A549 (cell line): Measurements from ENCODE around the gene SLC2A4RG. TPM values are rescaled to one million over a fixed set of nuclear protein-coding genes. Genes with fewer than 3 reads are reported as not detected.
A peak's percentile ranks its signal among the peaks of the same experiment; 100 is the strongest.

Experiments
- ATAC-seq, 2 experiments: fragments of 200-7000 bp in 1 of 2; fragments of >200 bp in 1 of 2; cut with Nextera tagmentation in 1 of 2; cut with Tn5 transposase in 1 of 2; 3 replicates each; pipeline versions ENCODE4 v1.8.0 to v1.9.1; 2018 to 2020; ENCODE audit warnings: mild to moderate bottlenecking in 1 of 2, moderate library complexity in 1 of 2
- CTCF ChIA-PET: fragments of 300-600 bp; sonication (Branson Sonifier 250); formaldehyde crosslinking; extraction: SDS; loops from one replicate; lab custom pipeline; 2021; ENCODE audit warnings: antibody characterized with exemption, inconsistent platforms; lab: Yijun Ruan, JAX
- POLR2A ChIA-PET: fragments of 350-600 bp; formaldehyde crosslinking; extraction: SDS; loops from one replicate; lab custom pipeline; 2021; ENCODE audit warnings: antibody characterized with exemption, inconsistent platforms; lab: Yijun Ruan, JAX
- DNase-seq, 2 experiments: peaks; one replicate each; pipeline versions ENCODE4 v3.0.0 to v3.0.0-alpha.2; 2011 to 2016; ENCODE audit warnings: low read depth in 1 of 2, low spot score in 1 of 2
- FAIRE-seq: peaks from 2 replicates; lab custom pipeline; 2011; peaks lifted over from hg19 to GRCh38; lab: Jason Lieb, UNC
- H3K27ac ChIP-seq, 2 experiments: fragments of >200 bp; sonication (Bioruptor Twin); formaldehyde crosslinking; 3 replicates each; pipeline ENCODE4 v1.5.1; 2016 to 2017
- H3K4me1 ChIP-seq: fragments of >200 bp; sonication (Bioruptor Twin); formaldehyde crosslinking; 3 replicates; pipeline ENCODE4 v1.6.1; 2016
- H3K4me2 ChIP-seq: fragments of >200 bp; sonication (Bioruptor Twin); formaldehyde crosslinking; 3 replicates; pipeline ENCODE4 v1.6.1; 2016
- H3K4me3 ChIP-seq: fragments of >200 bp; sonication (Bioruptor Twin); formaldehyde crosslinking; 3 replicates; pipeline ENCODE4 v1.5.1; 2016
- H3K9me3 ChIP-seq: fragments of >200 bp; sonication (Bioruptor Twin); formaldehyde crosslinking; 3 replicates; pipeline ENCODE4 v1.6.1; 2016
- CHD2 ChIP-seq: fragments of 150-350 bp; IDR thresholded peaks from 2 replicates; pipeline ENCODE4 v1.6.1; 2014; ENCODE audit warnings: low read length; ENCODE audit not compliant: partially characterized antibody
- EHF ChIP-seq: fragments of 250-450 bp; sonication (Bioruptor Pico); IDR thresholded peaks from 2 replicates; pipeline ENCODE4 v1.5.0; 2020; ENCODE audit warnings: mild to moderate bottlenecking
- EHMT2 ChIP-seq: fragments of 200-600 bp; sonication (generic); IDR thresholded peaks from 2 replicates; pipeline ENCODE4 v1.6.1; 2016; ENCODE audit warnings: antibody characterized with exemption, low read depth, mild to moderate bottlenecking, moderate library complexity
- HOXB13 ChIP-seq: fragments of 250-450 bp; sonication (Bioruptor Pico); IDR thresholded peaks from 2 replicates; pipeline ENCODE4 v1.5.0; 2020; ENCODE audit warnings: low read depth, mild to moderate bottlenecking, moderate library complexity
- JUN ChIP-seq, 2 experiments: fragments of >200 bp; sonication (Bioruptor Twin); formaldehyde crosslinking; IDR thresholded peaks; 2 replicates in 1 of 2; 3 replicates in 1 of 2; pipeline ENCODE4 v1.6.1; 2016 to 2017
- JUNB ChIP-seq: fragments of >200 bp; sonication (Bioruptor Twin); formaldehyde crosslinking; IDR thresholded peaks from 2 replicates; pipeline ENCODE4 v1.6.1; 2016
- PHF8 ChIP-seq: fragments of 200-600 bp; sonication (generic); IDR thresholded peaks from 2 replicates; pipeline ENCODE4 v1.6.1; 2016; ENCODE audit warnings: low read depth, mild to moderate bottlenecking, antibody characterized with exemption, moderate library complexity, borderline replicate concordance
- POLR2AphosphoS2 ChIP-seq: conservative IDR thresholded peaks from 2 replicates; pipeline ENCODE4 v1.6.1; 2012; ENCODE audit warnings: low read length, improper control_type of control experiment, inconsistent platforms
- RAD21 ChIP-seq, 2 experiments: fragments of >200 bp in 1 of 2; sonication (Bioruptor Twin) in 1 of 2; formaldehyde crosslinking in 1 of 2; IDR thresholded peaks in 1 of 2; conservative IDR thresholded peaks in 1 of 2; 2 replicates in 1 of 2; 3 replicates in 1 of 2; pipeline ENCODE4 v1.6.1; 2012 to 2018; ENCODE audit warnings: inconsistent platforms in 1 of 2
- SMC3 ChIP-seq: fragments of >200 bp; sonication (Bioruptor Twin); formaldehyde crosslinking; IDR thresholded peaks from 3 replicates; pipeline ENCODE4 v1.6.1; 2018; ENCODE audit warnings: inconsistent platforms
- TP53 ChIP-seq: fragments of 250-450 bp; sonication (Bioruptor Pico); IDR thresholded peaks from 2 replicates; pipeline ENCODE4 v1.5.0; 2021; ENCODE audit warnings: mild to moderate bottlenecking, moderate library complexity
- ZSCAN20 ChIP-seq: fragments of 250-450 bp; sonication (Bioruptor Pico); IDR thresholded peaks from 2 replicates; pipeline ENCODE4 v1.8.0; 2022; ENCODE audit warnings: mild to moderate bottlenecking, moderate library complexity
- WGBS: methylation state at CpG from one replicate; pipeline ENCODE4 v1.1.6; 2017; ENCODE audit errors: missing lambda C conversion rate; 5-methylcytosine and 5-hydroxymethylcytosine counted together
- polyA plus RNA-seq, 4 experiments: library from polyadenylated mRNA; depleted of rRNA in 3 of 4; stranded (reverse); fragments of >200 nt; fragmentation: RNase III in 1 of 4; extraction: RNeasy Plus Mini Kit Qiagen cat#74134 plus additional on column Dnase treatment in 1 of 4; gene quantifications; 2 replicates in 3 of 4; 3 replicates in 1 of 4; pipeline ENCODE4 v1.2.3, GENCODE V29; 2011 to 2017
- TF ChIP-seq, protein P1 (sequence below): fragments of 450-650 bp; IDR thresholded peaks from 2 replicates; pipeline ENCODE4 v1.6.1; 2014; ENCODE audit warnings: antibody characterized with exemption
- TF ChIP-seq, protein P2 (sequence below): IDR thresholded peaks from 2 replicates; pipeline ENCODE4 v1.6.1; 2012
- TF ChIP-seq, protein P3 (sequence below): fragments of >200 bp; sonication (Bioruptor Twin); formaldehyde crosslinking; IDR thresholded peaks from 3 replicates; pipeline ENCODE4 v1.6.1; 2016
- TF ChIP-seq, protein P4 (sequence below): IDR thresholded peaks from 2 replicates; pipeline ENCODE4 v1.6.1; 2012

Gene SLC2A4RG
- polyA plus RNA-seq, 2 of the 4 experiments (the other 2 are of a cell fraction): 28.1 to 64.6 TPM

DNA sequence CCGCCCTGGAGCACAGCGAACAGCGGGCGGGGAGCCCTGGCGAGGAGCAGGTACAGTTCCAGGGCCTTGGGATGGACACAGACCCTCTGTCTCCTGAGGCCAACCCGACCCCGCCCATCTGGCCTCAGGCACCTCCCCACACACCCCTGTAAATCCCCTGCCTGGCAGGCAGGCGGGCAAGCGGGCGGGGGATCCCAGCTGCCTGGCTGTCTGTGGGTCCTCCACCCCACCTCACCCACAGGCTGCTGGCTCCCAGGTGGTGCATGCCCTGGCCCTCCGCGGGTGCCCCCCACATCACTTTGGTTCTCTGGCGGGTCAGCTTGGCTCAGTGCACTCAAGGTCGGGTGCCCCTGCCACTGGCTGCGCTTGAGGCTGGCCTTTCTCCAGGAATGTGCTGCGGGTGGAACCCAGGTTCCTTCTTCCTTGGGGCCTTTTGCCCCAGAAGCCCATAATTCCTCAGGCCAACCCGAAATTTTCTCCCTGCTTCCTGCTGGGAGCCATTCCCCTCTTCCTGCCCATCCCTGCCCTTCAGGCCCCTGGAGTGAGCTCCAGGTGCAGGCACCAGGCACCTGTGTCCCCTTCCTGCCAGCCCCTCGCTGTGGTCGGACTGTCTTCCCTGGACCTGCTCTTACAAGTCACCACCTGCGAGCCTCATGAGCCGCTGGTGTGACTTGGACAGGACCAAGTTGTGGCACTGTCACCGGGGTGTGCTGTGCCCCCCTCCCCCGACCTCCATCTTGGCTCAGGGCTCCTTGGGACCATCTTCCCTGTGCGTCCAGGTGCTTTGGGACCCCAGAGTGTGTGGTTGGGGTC is 48.5 kb upstream of the SLC2A4RG start:
- Histone ChIP-seq H3K4me2 (no peak overlapping the region), H3K4me3 (no peak overlapping the region), H3K9me3 (no peaks in the 10 kb centered on the region), H3K4me1 (peaks cover 34% of the 10 kb centered on the region), H3K27ac (peak overlapping the region; percentile 10 to 63; a peak in 3 of 6 replicates)
- POLR2A ChIA-PET: interaction anchor here (1.2 kb wide), 1 partner anchor 17 kb away, joined by 4 read pairs; the partner anchor contains the start of genes ARFRP1 and ZGPAT
- WGBS: 71% methylated on average over 15 of the region's 24 CpGs
- FAIRE-seq (no peak), ATAC-seq (peak; percentile 1 to 3; a peak in 2 of 6 replicates), DNase-seq (no peak)
- CTCF ChIA-PET: interaction anchor here (1.1 to 2.8 kb wide), 5 partner anchors 12 to 173 kb away, joined by 4 to 7 read pairs (median 7); partner anchors contain the start of gene TPD52L2
- TF ChIP-seq, protein P1, sequence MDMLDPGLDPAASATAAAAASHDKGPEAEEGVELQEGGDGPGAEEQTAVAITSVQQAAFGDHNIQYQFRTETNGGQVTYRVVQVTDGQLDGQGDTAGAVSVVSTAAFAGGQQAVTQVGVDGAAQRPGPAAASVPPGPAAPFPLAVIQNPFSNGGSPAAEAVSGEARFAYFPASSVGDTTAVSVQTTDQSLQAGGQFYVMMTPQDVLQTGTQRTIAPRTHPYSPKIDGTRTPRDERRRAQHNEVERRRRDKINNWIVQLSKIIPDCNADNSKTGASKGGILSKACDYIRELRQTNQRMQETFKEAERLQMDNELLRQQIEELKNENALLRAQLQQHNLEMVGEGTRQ: no peak
- TF ChIP-seq, protein P2, sequence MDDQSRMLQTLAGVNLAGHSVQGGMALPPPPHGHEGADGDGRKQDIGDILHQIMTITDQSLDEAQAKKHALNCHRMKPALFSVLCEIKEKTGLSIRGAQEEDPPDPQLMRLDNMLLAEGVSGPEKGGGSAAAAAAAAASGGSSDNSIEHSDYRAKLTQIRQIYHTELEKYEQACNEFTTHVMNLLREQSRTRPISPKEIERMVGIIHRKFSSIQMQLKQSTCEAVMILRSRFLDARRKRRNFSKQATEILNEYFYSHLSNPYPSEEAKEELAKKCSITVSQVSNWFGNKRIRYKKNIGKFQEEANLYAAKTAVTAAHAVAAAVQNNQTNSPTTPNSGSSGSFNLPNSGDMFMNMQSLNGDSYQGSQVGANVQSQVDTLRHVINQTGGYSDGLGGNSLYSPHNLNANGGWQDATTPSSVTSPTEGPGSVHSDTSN: peak; percentile 14
- no peak for TF ChIP-seq ZSCAN20 (CRISPR knock-in tag)
- TF ChIP-seq EHMT2: no peak
- no peak for TF ChIP-seq EHF (CRISPR knock-in tag)
- TF ChIP-seq JUN (IDR thresholded peaks at IDR 0.05): peak in 1 of 2 experiments; percentile 24; a peak in 1 of 5 replicates
- no peak for TF ChIP-seq PHF8
- TF ChIP-seq, protein P3, sequence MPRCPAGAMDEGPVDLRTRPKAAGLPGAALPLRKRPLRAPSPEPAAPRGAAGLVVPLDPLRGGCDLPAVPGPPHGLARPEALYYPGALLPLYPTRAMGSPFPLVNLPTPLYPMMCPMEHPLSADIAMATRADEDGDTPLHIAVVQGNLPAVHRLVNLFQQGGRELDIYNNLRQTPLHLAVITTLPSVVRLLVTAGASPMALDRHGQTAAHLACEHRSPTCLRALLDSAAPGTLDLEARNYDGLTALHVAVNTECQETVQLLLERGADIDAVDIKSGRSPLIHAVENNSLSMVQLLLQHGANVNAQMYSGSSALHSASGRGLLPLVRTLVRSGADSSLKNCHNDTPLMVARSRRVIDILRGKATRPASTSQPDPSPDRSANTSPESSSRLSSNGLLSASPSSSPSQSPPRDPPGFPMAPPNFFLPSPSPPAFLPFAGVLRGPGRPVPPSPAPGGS: no peak
- TF ChIP-seq JUNB: no peak
- TF ChIP-seq, protein P4, sequence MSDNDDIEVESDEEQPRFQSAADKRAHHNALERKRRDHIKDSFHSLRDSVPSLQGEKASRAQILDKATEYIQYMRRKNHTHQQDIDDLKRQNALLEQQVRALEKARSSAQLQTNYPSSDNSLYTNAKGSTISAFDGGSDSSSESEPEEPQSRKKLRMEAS: no peak
- no peak for TF ChIP-seq POLR2AphosphoS2
- TF ChIP-seq, all 56 proteins: peak for 2

DNA sequence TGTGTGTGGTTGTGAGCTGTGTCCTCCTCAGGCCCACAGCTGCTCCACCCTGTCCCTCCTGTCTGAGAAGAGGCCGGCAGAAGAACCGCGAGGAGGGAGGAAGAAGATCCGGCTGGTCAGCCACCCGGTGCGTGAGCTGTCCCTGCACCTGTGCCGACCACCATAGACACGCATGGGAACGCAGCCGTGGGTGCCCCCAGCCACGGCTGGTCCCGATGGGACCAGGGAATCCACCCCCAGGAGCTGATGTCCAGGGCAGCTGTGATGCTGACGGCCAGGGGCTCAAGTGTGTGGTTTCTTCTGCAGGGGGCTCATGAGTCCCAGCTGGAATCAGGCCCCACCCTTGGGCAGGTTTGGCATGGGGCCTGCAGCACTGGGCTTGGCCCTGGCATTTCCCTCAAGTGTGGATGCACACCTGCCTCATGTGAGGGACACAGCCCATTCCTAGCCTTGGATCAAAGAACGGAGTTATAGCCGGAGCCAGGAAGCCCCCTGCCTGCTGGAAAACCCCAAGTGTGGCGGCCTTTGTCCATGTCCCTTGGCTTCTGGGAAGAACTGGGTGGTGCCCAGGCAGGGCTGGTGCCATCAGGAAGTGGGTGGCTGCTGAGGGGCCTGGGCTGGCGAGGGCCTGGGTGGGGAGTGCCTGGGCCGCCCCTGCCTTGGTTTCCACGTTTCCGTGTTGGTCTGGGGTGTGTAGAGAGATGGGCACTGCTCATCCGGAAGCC is 47.7 kb upstream of the SLC2A4RG start:
- H3K9me3 ChIP-seq: no peaks in the 10 kb centered on the region
- WGBS: 90% methylated on average over 16 of the region's 21 CpGs
- H3K27ac ChIP-seq: peak overlapping the region in 1 of 2 experiments; percentile 63; a peak in 3 of 6 replicates

DNA sequence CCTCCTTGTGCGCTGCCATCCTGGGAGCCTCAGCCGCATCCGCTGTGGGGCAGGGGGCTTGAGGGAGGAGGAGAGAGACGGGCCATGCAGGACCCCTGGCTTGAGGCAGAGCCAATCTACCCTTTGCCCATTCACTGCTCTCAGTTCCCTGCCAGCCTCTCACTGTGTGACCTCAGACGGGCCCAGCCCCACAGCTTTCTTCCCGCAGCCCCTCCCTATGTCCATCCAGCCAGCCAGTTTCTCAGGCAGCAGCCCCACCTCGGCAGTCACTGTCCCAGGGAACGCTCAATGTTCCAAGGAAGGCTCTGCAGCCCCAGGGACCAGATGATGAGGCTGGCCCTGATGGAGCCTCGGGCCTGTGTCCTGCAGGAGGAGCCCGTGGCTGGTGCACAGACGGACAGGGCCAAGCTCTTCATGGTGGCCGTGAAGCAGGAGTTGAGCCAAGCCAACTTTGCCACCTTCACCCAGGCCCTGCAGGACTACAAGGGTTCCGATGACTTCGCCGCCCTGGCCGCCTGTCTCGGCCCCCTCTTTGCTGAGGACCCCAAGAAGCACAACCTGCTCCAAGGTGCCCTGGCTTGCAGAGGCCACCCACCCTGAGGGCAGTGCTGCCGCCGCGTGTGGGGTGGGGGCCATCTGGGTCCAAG is 47.0 kb upstream of the SLC2A4RG start:
- peaks cover 21% of the 10 kb centered on the region for H3K4me1 ChIP-seq
- TF ChIP-seq, protein P2: peak; percentile 59; the same call in 1 of the 2 replicates
- TF ChIP-seq SMC3 (peak; percentile 31; the same call in 1 of the 3 replicates), RAD21 (conservative IDR thresholded peaks at IDR 0.05 in 1 of 2, IDR thresholded peaks at IDR 0.05 in 1 of 2) (peak in 1 of 2 experiments; percentile 26; a peak in 2 of 5 replicates), POLR2AphosphoS2 (peak; percentile 78), CHD2 (no peak), HOXB13 (no peak)
- TF ChIP-seq, all 56 proteins: peak for 4
- WGBS: 70% methylated on average over 17 of the region's 20 CpGs
- DNase-seq (peak in 1 of 2 experiments; percentile 76), ATAC-seq (peak; percentile 62 to 66), FAIRE-seq (no peak)
- H3K4me2 ChIP-seq: no peak overlapping the region
- CTCF ChIA-PET: interaction anchor here (0.8 to 2.7 kb wide), 6 partner anchors 10 to 281 kb away, joined by 3 to 7 read pairs (median 4); partner anchors contain the start of genes ARFRP1, TPD52L2 and ZGPAT
- H3K9me3 ChIP-seq: no peaks in the 10 kb centered on the region
- H3K4me3 ChIP-seq: no peak overlapping the region
- POLR2A ChIA-PET: interaction anchor here (0.8 kb wide), 2 partner anchors 15 to 173 kb away, joined by 3 to 4 read pairs; partner anchors contain the start of genes ARFRP1, TPD52L2 and ZGPAT
- H3K27ac ChIP-seq: peak overlapping the region in 1 of 2 experiments; percentile 63; a peak in 2 of 6 replicates

More for the DNA sequence above, 47.7 kb upstream of the SLC2A4RG start:
- no peak for FAIRE-seq
- POLR2A ChIA-PET: interaction anchor here (0.8 to 1.2 kb wide), 3 partner anchors 16 to 173 kb away, joined by 3 to 4 read pairs (median 4); partner anchors contain the start of genes ARFRP1, TPD52L2 and ZGPAT
- no peak overlapping the region for H3K4me2 ChIP-seq
- CTCF ChIA-PET: interaction anchor here (0.8 to 2.7 kb wide), 7 partner anchors 10 to 282 kb away, joined by 3 to 7 read pairs (median 5); partner anchors contain the start of genes ARFRP1, TPD52L2 and ZGPAT
- no peak for DNase-seq
- H3K4me3 ChIP-seq: no peak overlapping the region
- no peak for TF ChIP-seq POLR2AphosphoS2
- TF ChIP-seq TP53 (CRISPR knock-in tag): no peak
- TF ChIP-seq JUN (IDR thresholded peaks at IDR 0.05): 0 out of 5 replicates have a peak, but pooled peaks of 1 of the 2 experiments have one; percentile 24
- peaks cover 26% of the 10 kb centered on the region for H3K4me1 ChIP-seq
- 0 out of 6 replicates have a peak, but pooled peaks of 1 of the 2 experiments have one; percentile 2 for ATAC-seq
